ENCODE data around the gene HAVCR2. TPM values are rescaled to one million over a fixed set of nuclear protein-coding genes. Genes with fewer than 3 reads are reported as not detected.

The HAVCR2 gene
- total and polyA plus RNA-seq, 2 of the 13 experiments (the other 11 are each of a cell fraction or from before 2014, with no cell fraction given): 0.07 to 0.16 TPM

DNA sequence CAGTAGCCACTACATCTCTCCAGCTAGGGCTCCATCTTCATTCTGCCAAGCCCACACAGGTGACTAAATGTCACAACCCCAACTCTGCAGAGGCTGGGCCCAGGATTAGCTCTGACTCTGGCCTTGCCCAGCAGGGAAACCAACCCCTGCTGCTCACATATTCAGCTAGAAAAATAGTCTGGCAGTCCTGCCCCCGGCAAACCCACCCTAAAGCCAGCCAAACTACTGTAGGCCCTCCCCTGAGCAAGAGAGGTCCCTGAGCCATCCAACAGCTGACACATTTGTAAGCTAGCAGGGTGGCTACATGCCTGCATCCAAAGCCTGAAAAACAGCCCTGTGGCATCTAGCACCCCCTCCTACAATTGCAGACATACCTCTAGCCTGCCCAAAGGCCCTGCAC, 11.3 kb upstream of the HAVCR2 start:
- DNase-seq (ENCODE audit: low spot score) (no peak), FAIRE-seq (no peak), ATAC-seq (no peak)
- Histone ChIP-seq H3K9me3 (ENCODE audit: low read length) (peaks cover 11% of the 10 kb centered on the region; the same call in 1 of the 2 replicates), H4K20me1 (ENCODE audit: insufficient read depth, low read length) (no peaks in the 10 kb centered on the region), H3K9ac (ENCODE audit: insufficient read depth, low read depth, low read length) (no peak overlapping the region), H2AFZ (ENCODE audit: low read length) (no peak overlapping the region), H3K4me2 (ENCODE audit: low read depth, low read length) (no peak overlapping the region), H3K79me2 (ENCODE audit: insufficient read depth, low read length) (no peaks in the 10 kb centered on the region), H3K4me1 (ENCODE audit: insufficient read depth, low read length) (no peaks in the 10 kb centered on the region), H3K27ac (ENCODE audit: extremely low read length, insufficient read depth, low read length) (no peak overlapping the region), H3K4me3 (replicated peaks in 1 of 3; ENCODE audit: insufficient read depth in 1 of 3, low read depth in 2 of 3, low read length in 3 of 3) (no peak overlapping the region), H3K27me3 (ENCODE audit: control insufficient read depth in 1 of 2, insufficient read depth in 2 of 2, low read length in 2 of 2) (no peaks in the 10 kb centered on the region), H3K36me3 (replicated peaks in 1 of 2; ENCODE audit: control insufficient read depth in 1 of 2, insufficient read depth in 2 of 2, low read length in 2 of 2) (no peaks in the 10 kb centered on the region)
- intact Hi-C loops (cut with micrococcal nuclease; ENCODE audit: unreplicated experiment): no loop called here
- WGBS (ENCODE audit: low lambda C conversion rate): no CpG with 5 or more reads among the region's 1 CpG
- no peak for TF ChIP-seq KDM5A (IDR thresholded peaks at IDR 0.05; ENCODE audit: borderline replicate concordance, low read length)
- TF ChIP-seq ZNF484 (CRISPR knock-in tag; IDR thresholded peaks at IDR 0.05; ENCODE audit: borderline replicate concordance, low read depth): no peak
- no peak for TF ChIP-seq ZNF547 (CRISPR knock-in tag; IDR thresholded peaks at IDR 0.05)
- TF ChIP-seq, protein P1, sequence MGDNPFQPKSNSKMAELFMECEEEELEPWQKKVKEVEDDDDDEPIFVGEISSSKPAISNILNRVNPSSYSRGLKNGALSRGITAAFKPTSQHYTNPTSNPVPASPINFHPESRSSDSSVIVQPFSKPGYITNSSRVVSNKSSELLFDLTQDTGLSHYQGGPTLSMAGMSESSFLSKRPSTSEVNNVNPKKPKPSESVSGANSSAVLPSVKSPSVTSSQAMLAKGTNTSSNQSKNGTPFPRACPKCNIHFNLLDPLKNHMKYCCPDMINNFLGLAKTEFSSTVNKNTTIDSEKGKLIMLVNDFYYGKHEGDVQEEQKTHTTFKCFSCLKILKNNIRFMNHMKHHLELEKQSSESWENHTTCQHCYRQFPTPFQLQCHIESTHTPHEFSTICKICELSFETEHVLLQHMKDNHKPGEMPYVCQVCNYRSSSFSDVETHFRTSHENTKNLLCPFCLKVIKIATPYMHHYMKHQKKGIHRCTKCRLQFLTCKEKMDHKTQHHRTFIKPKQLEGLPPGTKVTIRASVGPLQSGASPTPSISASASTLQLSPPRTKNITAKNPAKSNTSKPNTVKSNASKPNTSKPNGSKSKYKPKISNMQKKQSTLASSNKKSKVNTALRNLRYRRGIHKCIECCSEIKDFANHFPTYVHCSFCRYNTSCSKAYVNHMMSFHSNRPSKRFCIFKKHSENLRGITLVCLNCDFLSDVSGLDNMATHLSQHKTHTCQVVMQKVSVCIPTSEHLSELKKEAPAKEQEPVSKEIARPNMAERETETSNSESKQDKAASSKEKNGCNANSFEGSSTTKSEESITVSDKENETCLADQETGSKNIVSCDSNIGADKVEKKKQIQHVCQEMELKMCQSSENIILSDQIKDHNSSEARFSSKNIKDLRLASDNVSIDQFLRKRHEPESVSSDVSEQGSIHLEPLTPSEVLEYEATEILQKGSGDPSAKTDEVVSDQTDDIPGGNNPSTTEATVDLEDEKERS (CRISPR knock-in tag; IDR thresholded peaks at IDR 0.05): no peak
- no peak for TF ChIP-seq ZNF333 (CRISPR knock-in tag; IDR thresholded peaks at IDR 0.05; ENCODE audit: borderline replicate concordance)
- TF ChIP-seq SMAD9 (CRISPR knock-in tag; IDR thresholded peaks at IDR 0.05): no peak
- TF ChIP-seq NPAS2 (CRISPR knock-in tag; IDR thresholded peaks at IDR 0.05; ENCODE audit: borderline replicate concordance): no peak
- no peak for TF ChIP-seq CHD2 (IDR thresholded peaks at IDR 0.05; ENCODE audit: low read depth, low read length)
- no peak for TF ChIP-seq ZNF674 (CRISPR knock-in tag; IDR thresholded peaks at IDR 0.05; ENCODE audit: low read depth)
- no peak for TF ChIP-seq SRY (CRISPR knock-in tag; IDR thresholded peaks at IDR 0.05)
- no peak for TF ChIP-seq ZNF501 (CRISPR knock-in tag; IDR thresholded peaks at IDR 0.05)
- TF ChIP-seq ZSCAN20 (CRISPR knock-in tag; IDR thresholded peaks at IDR 0.05; ENCODE audit: borderline replicate concordance): no peak
- no peak for TF ChIP-seq HOXA3 (CRISPR knock-in tag; IDR thresholded peaks at IDR 0.05)
- TF ChIP-seq FOXO1 (CRISPR knock-in tag; IDR thresholded peaks at IDR 0.05): no peak
- ChIA-PET CTCF (ENCODE audit: low intra/inter-chr PET ratio, low total read pairs) (no interaction called here), POLR2A (interaction anchor here (1.4 kb wide), 1 partner anchor 22 kb away, joined by 4 read pairs; the partner anchor contains the start of gene MED7)
- BruUV-seq (replicated peaks): no TSS peak
- in situ Hi-C loops (cut with HindIII; ENCODE audit: extremely low pct_ligation_motif_present, low pct_unique_long_range_greater_than_20kb): no loop called here

All from HepG2 (cell line).